Activated CD8-positive, alpha-beta T cell treated with anti-CD3 and anti-CD28 coated beads for 36 hours (primary cell): Measurements from ENCODE around the gene INTS3. TPM values are rescaled to one million over a fixed set of nuclear protein-coding genes. Genes with fewer than 3 reads are reported as not detected.

ENCODE experiments used
- ATAC-seq: fragments of 200-7000 bp; cut with Tn5 transposase; one replicate; pipeline ENCODE4 v1.10.0; 2021; ENCODE audit warnings: mild to moderate bottlenecking, moderate library complexity
- CTCF ChIA-PET: fragments of 350-600 bp; sonication (Branson Sonifier 250); formaldehyde crosslinking; loops from one replicate; lab custom pipeline; 2021; ENCODE audit warnings: antibody characterized with exemption; lab: Charles Lee
- POLR2A ChIA-PET: fragments of 350-600 bp; sonication (Branson Sonifier 250); formaldehyde crosslinking; loops from one replicate; lab custom pipeline; 2021; ENCODE audit warnings: antibody characterized with exemption; lab: Charles Lee
- DNase-seq: peaks from one replicate; pipeline ENCODE4 v3.0.0-alpha.2; 2020
- H3K27ac Mint-ChIP-seq: one replicate; pipeline ENCODE4 v1.8.0; 2021; ENCODE audit warnings: mild to moderate bottlenecking, mixed read lengths
- H3K27me3 Mint-ChIP-seq: one replicate; pipeline ENCODE4 v1.8.0; 2021; ENCODE audit warnings: mixed read lengths
- H3K36me3 Mint-ChIP-seq: one replicate; pipeline ENCODE4 v1.8.0; 2021; ENCODE audit warnings: low read depth, mixed read lengths
- H3K4me1 Mint-ChIP-seq: one replicate; pipeline ENCODE4 v1.8.0; 2021; ENCODE audit warnings: low read depth, mixed read lengths
- H3K4me3 Mint-ChIP-seq: one replicate; pipeline ENCODE4 v1.8.0; 2021; ENCODE audit warnings: mild to moderate bottlenecking, moderate library complexity, mixed read lengths
- H3K9me3 Mint-ChIP-seq: one replicate; pipeline ENCODE4 v1.8.0; 2021; ENCODE audit warnings: mixed read lengths
- intact Hi-C: fragments of 100-400 bp; cut with micrococcal nuclease; formaldehyde crosslinking; loops from one replicate; pipeline ENCODE4 v1.10.0; 2022
- total RNA-seq, 2 experiments: library from RNA; stranded (reverse); gene quantifications; one replicate each; pipeline ENCODE4 v1.2.3, GENCODE V29; 2021
- TF ChIP-seq, protein P1 (sequence below): fragments of 200-600 bp; IDR thresholded peaks from one replicate; pipeline ENCODE4 v1.8.0; 2022; ENCODE audit warnings: antibody characterized with exemption, mild to moderate bottlenecking

INTS3 gene
- total RNA-seq, 2 experiments from 2014 or later: 45.0 to 45.5 TPM

DNA sequence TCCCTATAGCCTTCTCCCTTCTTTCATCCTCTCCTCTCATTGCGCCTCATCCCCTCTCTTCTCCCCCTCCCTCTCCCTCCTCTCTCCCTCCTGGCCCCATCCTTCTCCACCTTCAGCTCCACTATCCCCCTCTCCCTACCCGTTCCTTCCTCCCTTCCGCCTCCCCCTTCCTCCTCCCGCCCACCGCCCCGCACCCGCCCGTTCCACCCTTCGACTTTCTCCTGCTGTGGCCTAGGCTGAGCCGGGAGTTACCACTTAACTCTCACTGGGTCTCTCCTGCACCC, 47.8 kb upstream of the INTS3 start:
- peaks cover 19% of the 10 kb centered on the region for H3K4me1 Mint-ChIP-seq
- intact Hi-C loops: no loop called here
- H3K27me3 Mint-ChIP-seq: peaks cover 43% of the 10 kb centered on the region
- POLR2A ChIA-PET: interaction anchor here (0.6 to 0.7 kb wide), 2 partner anchors 70 to 284 kb away, joined by 3 read pairs; no protein-coding TSS in a partner anchor
- no peaks in the 10 kb centered on the region for H3K36me3 Mint-ChIP-seq
- CTCF ChIA-PET: interaction anchor here (0.8 to 5.2 kb wide), 4 partner anchors 12 to 70 kb away, joined by 3 to 40 read pairs (median 3); no protein-coding TSS in a partner anchor
- ATAC-seq: no peak
- no peak for DNase-seq
- H3K27ac Mint-ChIP-seq: no peak overlapping the region
- TF ChIP-seq, protein P1, sequence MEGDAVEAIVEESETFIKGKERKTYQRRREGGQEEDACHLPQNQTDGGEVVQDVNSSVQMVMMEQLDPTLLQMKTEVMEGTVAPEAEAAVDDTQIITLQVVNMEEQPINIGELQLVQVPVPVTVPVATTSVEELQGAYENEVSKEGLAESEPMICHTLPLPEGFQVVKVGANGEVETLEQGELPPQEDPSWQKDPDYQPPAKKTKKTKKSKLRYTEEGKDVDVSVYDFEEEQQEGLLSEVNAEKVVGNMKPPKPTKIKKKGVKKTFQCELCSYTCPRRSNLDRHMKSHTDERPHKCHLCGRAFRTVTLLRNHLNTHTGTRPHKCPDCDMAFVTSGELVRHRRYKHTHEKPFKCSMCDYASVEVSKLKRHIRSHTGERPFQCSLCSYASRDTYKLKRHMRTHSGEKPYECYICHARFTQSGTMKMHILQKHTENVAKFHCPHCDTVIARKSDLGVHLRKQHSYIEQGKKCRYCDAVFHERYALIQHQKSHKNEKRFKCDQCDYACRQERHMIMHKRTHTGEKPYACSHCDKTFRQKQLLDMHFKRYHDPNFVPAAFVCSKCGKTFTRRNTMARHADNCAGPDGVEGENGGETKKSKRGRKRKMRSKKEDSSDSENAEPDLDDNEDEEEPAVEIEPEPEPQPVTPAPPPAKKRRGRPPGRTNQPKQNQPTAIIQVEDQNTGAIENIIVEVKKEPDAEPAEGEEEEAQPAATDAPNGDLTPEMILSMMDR: no peak
- H3K4me3 Mint-ChIP-seq: no peak overlapping the region
- no peaks in the 10 kb centered on the region for H3K9me3 Mint-ChIP-seq

DNA sequence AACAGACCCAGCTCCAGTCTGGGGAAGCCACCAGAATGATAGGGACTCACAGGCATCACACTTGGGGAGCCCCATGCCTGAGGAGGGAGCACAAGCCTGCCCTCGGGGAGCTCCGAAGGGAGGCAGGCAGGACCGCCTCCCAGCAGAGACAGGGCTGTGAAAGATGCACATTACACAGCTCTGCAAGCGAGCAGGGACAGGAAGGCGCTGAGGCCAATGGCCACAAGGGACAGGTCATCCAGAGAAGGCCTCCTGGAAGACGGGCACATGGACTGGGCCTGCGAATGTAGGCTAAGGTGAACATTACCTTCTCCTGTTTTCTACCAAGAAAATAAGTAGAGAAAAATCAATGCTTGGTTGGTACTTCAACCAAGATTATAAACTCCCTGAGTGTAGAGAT, 45.1 kb upstream of the INTS3 start:
- no peak overlapping the region for H3K27ac Mint-ChIP-seq

DNA sequence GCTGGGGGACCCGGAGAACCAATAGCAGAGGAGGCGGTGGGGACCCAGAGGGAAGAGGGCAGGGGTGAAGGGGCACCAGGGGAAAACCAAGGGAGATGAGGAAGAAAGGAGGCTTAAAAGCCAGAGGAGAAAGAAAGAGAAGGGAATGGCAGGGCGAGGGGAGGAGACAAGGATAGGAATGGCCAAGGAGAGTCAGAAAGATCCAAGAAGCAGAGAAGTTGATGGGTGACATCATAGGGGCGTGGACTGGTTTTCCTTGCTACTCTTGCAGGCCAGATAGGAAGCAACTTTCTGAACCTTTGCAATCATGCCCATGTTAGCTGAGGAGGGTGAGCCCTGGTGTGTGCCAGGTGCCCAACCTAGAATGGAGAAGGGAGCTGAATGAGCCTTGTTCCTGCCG, 44.0 kb upstream of the INTS3 start:
- no peak overlapping the region for H3K4me3 Mint-ChIP-seq
- CTCF ChIA-PET: no interaction called here
- POLR2A ChIA-PET: no interaction called here
- no peak overlapping the region for H3K27ac Mint-ChIP-seq
- no peak for ATAC-seq
- TF ChIP-seq, protein P1: no peak
- no peak for DNase-seq
- H3K36me3 Mint-ChIP-seq: no peaks in the 10 kb centered on the region
- peaks cover 22% of the 10 kb centered on the region for H3K27me3 Mint-ChIP-seq
- H3K9me3 Mint-ChIP-seq: no peaks in the 10 kb centered on the region
- intact Hi-C loops: no loop called here
- peaks cover 6% of the 10 kb centered on the region for H3K4me1 Mint-ChIP-seq

More for the DNA sequence above, 45.1 kb upstream of the INTS3 start:
- ChIA-PET POLR2A (interaction anchor here (1.9 kb wide), 1 partner anchor 310 kb away, joined by 4 read pairs; no protein-coding TSS in a partner anchor), CTCF (no interaction called here)
- intact Hi-C loops: no loop called here
- H3K4me1 Mint-ChIP-seq: peaks cover 14% of the 10 kb centered on the region
- peaks cover 31% of the 10 kb centered on the region for H3K27me3 Mint-ChIP-seq
- TF ChIP-seq, protein P1: no peak
- no peaks in the 10 kb centered on the region for H3K36me3 Mint-ChIP-seq
- no peaks in the 10 kb centered on the region for H3K9me3 Mint-ChIP-seq
- no peak overlapping the region for H3K4me3 Mint-ChIP-seq
- no peak for ATAC-seq
- DNase-seq: no peak

DNA sequence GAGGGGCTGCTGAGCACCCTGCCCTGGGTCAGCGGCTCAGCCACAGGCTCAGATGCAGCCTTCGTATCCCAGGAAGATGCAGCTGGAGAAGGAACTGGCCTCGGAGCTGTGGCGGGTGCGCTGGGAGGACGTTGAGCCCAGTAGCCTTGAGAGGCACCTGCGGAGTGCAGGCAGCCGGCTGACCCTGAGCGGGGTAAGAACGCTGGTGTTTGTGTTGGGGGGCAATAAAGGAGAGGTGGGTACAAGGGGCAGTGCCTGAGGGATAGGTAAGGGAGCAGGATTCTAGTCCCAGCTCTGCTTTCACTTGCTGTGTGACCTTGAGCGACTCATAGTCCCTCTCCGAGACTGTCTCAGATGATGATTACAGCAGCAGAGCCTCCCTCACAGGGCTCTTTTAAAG, 43.0 kb upstream of the INTS3 start:
- ChIA-PET CTCF (no interaction called here), POLR2A (no interaction called here)
- ATAC-seq (no peak), DNase-seq (no peak)
- Mint-ChIP-seq H3K27me3 (peaks cover 18% of the 10 kb centered on the region), H3K9me3 (no peaks in the 10 kb centered on the region), H3K4me3 (no peak overlapping the region), H3K4me1 (peaks cover 2% of the 10 kb centered on the region), H3K36me3 (no peaks in the 10 kb centered on the region), H3K27ac (no peak overlapping the region)
- TF ChIP-seq, protein P1: no peak
- intact Hi-C loops: no loop called here

DNA sequence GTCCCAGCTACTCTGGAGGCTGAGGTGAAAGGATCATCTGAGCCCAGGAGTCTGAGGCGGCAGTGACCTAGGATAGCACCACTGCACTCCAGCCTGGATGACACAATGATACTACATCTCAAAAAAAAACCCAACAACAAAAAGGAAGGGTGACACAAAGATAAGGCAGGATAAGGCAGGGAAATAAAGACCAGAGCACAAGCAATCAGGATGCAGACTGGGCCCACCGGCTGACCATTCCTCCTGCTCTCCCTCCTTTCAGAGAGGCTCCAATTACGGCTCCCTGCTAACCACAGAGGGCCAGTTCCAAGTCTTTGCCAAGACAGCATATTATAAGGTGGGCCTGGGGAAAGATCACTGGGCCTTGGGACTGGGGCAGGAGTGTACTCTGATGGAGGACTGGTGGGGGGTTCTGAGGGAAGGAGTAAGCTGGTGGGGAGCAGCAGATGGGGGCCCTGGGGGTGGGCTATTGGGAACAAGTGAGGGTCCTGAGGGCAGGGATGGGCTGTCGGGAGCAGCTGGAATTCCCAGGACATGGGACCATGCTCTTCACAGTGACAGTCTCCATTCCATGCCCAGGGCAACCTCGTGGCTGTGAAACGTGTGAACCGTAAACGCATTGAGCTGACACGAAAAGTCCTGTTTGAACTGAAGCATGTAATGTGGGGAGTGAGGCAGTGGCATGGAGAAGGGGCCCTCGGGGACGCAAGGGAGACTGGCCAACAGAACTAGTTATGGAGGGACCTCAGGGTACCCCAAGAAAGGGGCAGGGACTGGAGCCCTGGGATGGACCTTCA, 42.1 kb upstream of the INTS3 start:
- TF ChIP-seq, protein P1: no peak
- Mint-ChIP-seq H3K9me3 (no peaks in the 10 kb centered on the region), H3K4me1 (no peaks in the 10 kb centered on the region), H3K27ac (no peak overlapping the region), H3K36me3 (no peaks in the 10 kb centered on the region), H3K27me3 (peaks cover 11% of the 10 kb centered on the region), H3K4me3 (no peak overlapping the region)
- intact Hi-C loops: no loop called here
- CTCF ChIA-PET: interaction anchor here (0.8 kb wide), 1 partner anchor 8 kb away, joined by 3 read pairs; no protein-coding TSS in a partner anchor
- ATAC-seq (no peak), DNase-seq (no peak)
- POLR2A ChIA-PET: no interaction called here
